Endothelial cell (in vitro differentiated cells): ENCODE results near the gene VPS39. TPM values are rescaled to one million over a fixed set of nuclear protein-coding genes. Genes with fewer than 3 reads are reported as not detected.
A peak's percentile ranks its signal among the peaks of the same experiment; 100 is the strongest.

Experiments
- DNase-seq: peaks from one replicate; pipeline ENCODE4 v3.0.0; 2021; ENCODE audit warnings: low spot score
- H3K27ac Mint-ChIP-seq: one replicate; pipeline ENCODE4 v1.8.0; 2021; ENCODE audit warnings: mixed read lengths, inconsistent platforms; ENCODE audit not compliant: unreplicated experiment
- H3K27me3 Mint-ChIP-seq: one replicate; pipeline ENCODE4 v1.8.0; 2021; ENCODE audit warnings: mild to moderate bottlenecking, moderate library complexity, mixed read lengths, inconsistent platforms; ENCODE audit not compliant: unreplicated experiment
- H3K36me3 Mint-ChIP-seq: one replicate; pipeline ENCODE4 v1.8.0; 2021; ENCODE audit warnings: mild to moderate bottlenecking, low read depth, mixed read lengths, inconsistent platforms; ENCODE audit not compliant: unreplicated experiment
- H3K4me1 Mint-ChIP-seq: one replicate; pipeline ENCODE4 v1.8.0; 2021; ENCODE audit warnings: mild to moderate bottlenecking, mixed read lengths, inconsistent platforms; ENCODE audit not compliant: unreplicated experiment
- H3K4me3 Mint-ChIP-seq: one replicate; pipeline ENCODE4 v1.8.0; 2021; ENCODE audit warnings: mild to moderate bottlenecking, mixed read lengths, inconsistent platforms; ENCODE audit not compliant: unreplicated experiment
- H3K9me3 Mint-ChIP-seq: one replicate; pipeline ENCODE4 v1.8.0; 2021; ENCODE audit warnings: mixed read lengths, inconsistent platforms; ENCODE audit not compliant: unreplicated experiment
- total RNA-seq: library from RNA; stranded (reverse); fragmentation: NEBNext Ultra II Directional; extraction: Animal tissue kit (Norgen Biotek cat#: 25700); gene quantifications from one replicate; pipeline ENCODE4 v1.2.1, GENCODE V29; 2021; ENCODE audit not compliant: unreplicated experiment
- TF ChIP-seq, protein P1 (sequence below): fragments of 200-600 bp; sonication (generic); IDR thresholded peaks from one replicate; pipeline ENCODE4 v1.5.0; 2021; ENCODE audit warnings: antibody characterized with exemption; ENCODE audit not compliant: unreplicated experiment

VPS39 gene
- total RNA-seq, 1 donor from 2014 or later: 66.2 TPM

DNA sequence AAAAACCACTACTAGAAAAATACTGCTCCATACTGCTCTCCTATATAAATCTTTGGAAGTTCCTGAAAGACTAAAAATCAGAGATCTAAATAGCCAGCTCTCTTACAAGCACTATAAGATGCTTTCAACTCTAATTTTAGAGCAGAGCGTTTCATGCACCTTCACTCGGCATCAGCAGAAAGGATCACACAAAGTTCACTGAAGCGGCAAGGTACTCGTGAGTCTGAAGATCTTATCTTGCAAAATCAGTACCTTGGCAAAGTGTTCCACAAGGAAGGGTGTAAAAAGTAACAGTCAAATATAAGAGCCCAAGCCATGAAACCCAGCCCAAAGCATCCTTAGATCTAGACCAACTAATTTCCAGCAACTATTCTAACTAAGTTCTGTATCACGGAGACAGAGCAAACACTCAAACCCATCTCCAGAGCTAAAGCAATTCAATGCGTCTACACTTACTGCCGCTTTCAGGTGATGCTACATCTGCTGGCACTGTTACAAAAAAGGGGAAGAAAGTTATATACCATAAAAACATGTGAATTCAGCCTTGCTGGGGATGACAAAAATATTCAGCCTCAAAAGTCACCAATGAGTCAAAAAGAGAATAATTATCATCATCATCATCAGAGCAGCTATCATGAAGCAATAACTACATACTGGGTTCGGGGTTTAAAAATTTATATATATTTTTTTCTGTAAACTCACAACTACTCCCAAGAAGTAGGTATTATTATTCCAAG lies 16.3 kb downstream of the VPS39 start:
- H3K27ac Mint-ChIP-seq: no peak overlapping the region
- peaks cover 27% of the 10 kb centered on the region for H3K36me3 Mint-ChIP-seq
- DNase-seq: no peak
- H3K4me1 Mint-ChIP-seq: no peaks in the 10 kb centered on the region
- TF ChIP-seq, protein P1, sequence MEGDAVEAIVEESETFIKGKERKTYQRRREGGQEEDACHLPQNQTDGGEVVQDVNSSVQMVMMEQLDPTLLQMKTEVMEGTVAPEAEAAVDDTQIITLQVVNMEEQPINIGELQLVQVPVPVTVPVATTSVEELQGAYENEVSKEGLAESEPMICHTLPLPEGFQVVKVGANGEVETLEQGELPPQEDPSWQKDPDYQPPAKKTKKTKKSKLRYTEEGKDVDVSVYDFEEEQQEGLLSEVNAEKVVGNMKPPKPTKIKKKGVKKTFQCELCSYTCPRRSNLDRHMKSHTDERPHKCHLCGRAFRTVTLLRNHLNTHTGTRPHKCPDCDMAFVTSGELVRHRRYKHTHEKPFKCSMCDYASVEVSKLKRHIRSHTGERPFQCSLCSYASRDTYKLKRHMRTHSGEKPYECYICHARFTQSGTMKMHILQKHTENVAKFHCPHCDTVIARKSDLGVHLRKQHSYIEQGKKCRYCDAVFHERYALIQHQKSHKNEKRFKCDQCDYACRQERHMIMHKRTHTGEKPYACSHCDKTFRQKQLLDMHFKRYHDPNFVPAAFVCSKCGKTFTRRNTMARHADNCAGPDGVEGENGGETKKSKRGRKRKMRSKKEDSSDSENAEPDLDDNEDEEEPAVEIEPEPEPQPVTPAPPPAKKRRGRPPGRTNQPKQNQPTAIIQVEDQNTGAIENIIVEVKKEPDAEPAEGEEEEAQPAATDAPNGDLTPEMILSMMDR: no peak
- H3K4me3 Mint-ChIP-seq: no peak overlapping the region
- H3K27me3 Mint-ChIP-seq: no peaks in the 10 kb centered on the region
- H3K9me3 Mint-ChIP-seq: no peaks in the 10 kb centered on the region

DNA sequence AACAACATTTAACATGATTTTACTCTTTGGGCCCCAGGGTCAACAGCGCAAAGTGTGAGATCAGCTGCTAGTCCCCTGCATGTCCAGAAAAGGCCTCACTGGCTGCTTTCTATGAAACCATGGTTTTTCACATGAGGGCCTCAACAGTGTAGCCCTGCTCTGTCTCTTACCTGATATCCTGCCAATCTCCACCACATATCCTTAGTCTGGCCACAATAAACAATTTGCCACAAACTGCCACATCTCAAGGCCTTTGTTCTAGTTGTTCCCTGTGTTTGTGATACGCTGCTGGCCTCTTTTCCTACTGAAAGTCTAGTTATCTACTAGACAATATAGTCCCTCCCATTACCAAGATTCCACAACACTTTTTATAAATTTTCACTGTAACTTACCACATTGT lies 17.7 kb downstream of the VPS39 start:
- Mint-ChIP-seq H3K27ac (no peak overlapping the region), H3K4me3 (no peak overlapping the region), H3K36me3 (peaks cover 29% of the 10 kb centered on the region), H3K9me3 (no peaks in the 10 kb centered on the region), H3K4me1 (no peaks in the 10 kb centered on the region), H3K27me3 (no peaks in the 10 kb centered on the region)
- no peak for DNase-seq
- TF ChIP-seq, protein P1: no peak

DNA sequence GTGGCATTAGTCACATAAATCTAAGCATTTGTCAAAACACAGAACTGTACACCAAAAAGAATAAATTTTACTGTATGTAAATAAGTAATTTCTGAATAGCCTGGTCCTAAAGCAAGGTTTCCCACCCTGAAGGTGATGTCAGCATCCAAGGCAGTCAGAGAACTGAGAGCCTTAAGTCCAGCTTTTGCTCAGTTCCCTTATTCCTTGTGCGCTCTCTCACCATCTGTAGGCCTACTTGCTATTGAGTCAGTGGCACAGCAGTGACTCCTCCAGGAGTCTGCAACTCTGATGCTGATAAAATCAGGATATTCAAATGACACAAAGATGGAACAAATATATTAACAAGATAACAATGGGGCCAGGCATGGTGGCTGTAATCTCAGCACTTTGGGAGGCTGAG lies 22.3 kb downstream of the VPS39 start:
- Mint-ChIP-seq H3K4me3 (peak overlapping the region; percentile 12), H3K27me3 (no peaks in the 10 kb centered on the region), H3K27ac (no peak overlapping the region), H3K9me3 (no peaks in the 10 kb centered on the region), H3K4me1 (no peaks in the 10 kb centered on the region), H3K36me3 (peaks cover 40% of the 10 kb centered on the region)
- no peak for DNase-seq
- TF ChIP-seq, protein P1: no peak

DNA sequence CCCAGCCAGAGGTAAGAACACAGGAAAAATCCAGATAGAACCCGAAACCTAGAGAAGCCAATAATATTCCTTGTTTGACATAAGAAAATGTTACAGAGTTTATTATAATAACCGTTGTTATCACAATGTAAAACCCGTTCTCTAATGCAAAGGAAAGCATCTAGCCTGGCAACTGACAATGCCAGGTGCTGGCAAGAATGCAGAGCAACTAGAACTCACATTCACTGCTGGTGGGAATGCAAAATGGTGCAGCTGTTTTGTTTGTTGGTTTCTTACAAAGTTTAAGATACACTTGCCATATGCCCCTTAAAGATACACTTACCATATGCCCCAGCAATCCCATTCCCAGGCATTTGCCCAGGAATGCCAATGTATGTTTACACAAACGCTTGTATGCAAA lies 23.4 kb downstream of the VPS39 start:
- TF ChIP-seq, protein P1: no peak
- H3K36me3 Mint-ChIP-seq: peaks cover 34% of the 10 kb centered on the region

DNA sequence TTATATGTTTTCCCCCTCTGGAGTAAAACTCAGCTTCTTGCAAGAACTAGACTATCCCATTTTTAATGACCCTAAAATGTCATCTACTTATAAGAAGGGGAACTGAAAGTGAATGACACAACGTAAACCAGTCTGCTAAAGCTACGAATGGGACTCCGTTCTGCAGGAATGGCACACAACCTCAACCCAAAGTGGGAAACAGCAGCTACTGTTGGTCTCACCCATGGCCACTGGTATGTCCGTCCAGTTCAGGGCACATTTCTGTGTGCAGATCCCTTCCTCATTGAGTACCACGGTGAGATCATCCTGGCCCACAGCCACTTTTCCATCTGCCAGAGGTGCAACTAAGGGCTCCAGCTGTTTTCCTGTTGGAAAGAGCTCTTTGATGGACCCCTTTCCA lies 23.8 kb downstream of the VPS39 start:
- Mint-ChIP-seq H3K36me3 (peaks cover 34% of the 10 kb centered on the region), H3K4me1 (no peaks in the 10 kb centered on the region), H3K27ac (no peak overlapping the region), H3K27me3 (no peaks in the 10 kb centered on the region), H3K4me3 (no peak overlapping the region), H3K9me3 (no peaks in the 10 kb centered on the region)
- no peak for DNase-seq
- TF ChIP-seq, protein P1: no peak

More for the DNA sequence above, 23.4 kb downstream of the VPS39 start:
- H3K27ac Mint-ChIP-seq: no peak overlapping the region
- no peaks in the 10 kb centered on the region for H3K4me1 Mint-ChIP-seq
- no peak for DNase-seq
- no peaks in the 10 kb centered on the region for H3K9me3 Mint-ChIP-seq
- no peak overlapping the region for H3K4me3 Mint-ChIP-seq
- H3K27me3 Mint-ChIP-seq: no peaks in the 10 kb centered on the region
